ENCODE results near the gene VPS37D. TPM values are rescaled to one million over a fixed set of nuclear protein-coding genes. Genes with fewer than 3 reads are reported as not detected.

The VPS37D gene
- total RNA-seq, 4 donors from 2014 or later, result 1.1 to 6.3 (median 5.0) TPM; not detected in 1

- Histone ChIP-seq H3K9me3 (no peaks in the 10 kb centered on the region), H3K4me1 (peaks cover 0 to 12% (median 5%) of the 10 kb centered on the region in 4 donors), H3K27ac (no peak overlapping the region), H3K4me3 (no peak overlapping the region), H3K27me3 (no peaks in the 10 kb centered on the region), H3K36me3 (no peaks in the 10 kb centered on the region)
- DNase-seq, result no peak
- TF ChIP-seq CTCF (IDR thresholded peaks at IDR 0.05) (no peak), POLR2A (IDR thresholded peaks at IDR 0.05) (no peak)
These were observed 39.1 kb upstream of the VPS37D start for GRCh38 chr7:73628504-73628903.

DNA sequence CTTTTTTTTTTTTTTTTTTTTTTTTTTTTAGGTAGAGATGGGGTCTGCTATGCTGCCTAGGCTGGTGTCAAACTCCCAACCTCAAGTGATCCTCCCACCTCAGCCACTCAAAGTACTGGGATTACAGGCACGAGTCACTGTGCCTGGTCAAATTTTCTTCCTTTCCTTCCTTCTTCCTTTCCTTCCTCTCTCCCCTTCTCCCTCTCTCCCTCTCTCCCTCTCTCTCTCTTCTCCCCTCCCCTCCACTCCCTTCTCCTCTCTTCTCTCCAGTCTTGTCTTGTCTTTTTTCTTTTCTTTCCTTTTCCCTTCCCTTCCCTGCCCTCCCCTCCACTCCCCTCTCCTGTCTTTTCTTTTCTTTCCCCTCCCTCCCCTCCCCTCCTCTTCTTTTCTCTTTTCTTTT, 36.1 kb upstream of the VPS37D start:
- no peak overlapping the region for H3K27ac ChIP-seq
- no peaks in the 10 kb centered on the region for H3K36me3 ChIP-seq
- TF ChIP-seq CTCF (IDR thresholded peaks at IDR 0.05), result no peak
- no peak for TF ChIP-seq POLR2A (IDR thresholded peaks at IDR 0.05)
- no peaks in the 10 kb centered on the region for H3K27me3 ChIP-seq
- H3K4me1 ChIP-seq, result no peaks in the 10 kb centered on the region
- no peaks in the 10 kb centered on the region for H3K9me3 ChIP-seq
- H3K4me3 ChIP-seq, result no peak overlapping the region
- no peak for DNase-seq

- Histone ChIP-seq H3K27ac (no peak overlapping the region), H3K4me1 (no peaks in the 10 kb centered on the region), H3K27me3 (no peaks in the 10 kb centered on the region), H3K36me3 (no peaks in the 10 kb centered on the region), H3K4me3 (no peak overlapping the region), H3K9me3 (no peaks in the 10 kb centered on the region)
- DNase-seq, result no peak
- TF ChIP-seq CTCF (IDR thresholded peaks at IDR 0.05) (no peak), POLR2A (IDR thresholded peaks at IDR 0.05) (no peak)
These were observed 34.3 kb upstream of the VPS37D start for GRCh38 chr7:73633323-73633722.

GRCh38 chr7:73633844-73634243, 33.8 kb upstream of the VPS37D start:
- no peaks in the 10 kb centered on the region for H3K27me3 ChIP-seq
- DNase-seq, result no peak
- no peaks in the 10 kb centered on the region for H3K4me1 ChIP-seq
- no peak overlapping the region for H3K4me3 ChIP-seq
- H3K9me3 ChIP-seq, result no peaks in the 10 kb centered on the region
- TF ChIP-seq POLR2A (IDR thresholded peaks at IDR 0.05), result no peak
- no peak for TF ChIP-seq CTCF (IDR thresholded peaks at IDR 0.05)
- H3K36me3 ChIP-seq, result no peaks in the 10 kb centered on the region
- H3K27ac ChIP-seq, result no peak overlapping the region

DNA sequence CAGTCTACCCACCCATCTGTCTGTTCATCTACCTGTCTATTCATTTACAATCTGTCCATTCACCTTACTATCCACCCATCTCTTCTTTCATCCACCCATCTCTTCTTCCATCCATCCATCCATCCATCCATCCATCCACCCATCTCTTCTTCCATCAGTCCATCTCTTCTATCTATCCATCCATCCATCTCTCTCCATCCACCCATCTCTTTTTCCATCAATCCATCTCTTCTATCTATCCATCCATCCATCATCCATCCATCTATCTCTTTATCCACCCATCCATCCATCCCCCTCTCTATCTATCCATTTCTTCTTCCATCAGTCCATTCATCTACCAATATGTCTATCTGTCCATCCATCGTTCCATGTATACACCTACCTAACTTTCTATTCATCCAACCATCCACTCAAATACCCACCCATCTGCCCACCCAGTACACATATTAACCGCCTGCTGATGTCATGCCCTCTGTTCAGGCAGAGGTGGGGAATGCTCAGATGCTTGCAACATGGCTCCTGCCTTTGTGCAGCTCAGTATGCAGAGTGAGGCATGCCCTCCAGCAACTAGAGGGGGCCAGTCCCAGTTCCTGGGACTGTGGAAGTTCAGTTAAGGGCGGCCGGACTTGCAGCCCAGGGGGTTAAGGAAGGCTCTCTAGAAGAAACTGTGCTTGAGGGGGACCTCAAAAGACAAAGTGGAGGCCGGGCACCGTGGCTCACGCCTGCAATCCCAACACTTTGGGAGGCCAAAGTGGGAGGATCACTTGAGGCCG, 32.0 kb upstream of the VPS37D start:
- H3K9me3 ChIP-seq, result no peaks in the 10 kb centered on the region

More for the DNA sequence above, 32.0 kb upstream of the VPS37D start:
- no peak for TF ChIP-seq CTCF (IDR thresholded peaks at IDR 0.05)
- no peak for TF ChIP-seq POLR2A (IDR thresholded peaks at IDR 0.05)
- DNase-seq, result no peak
- no peak overlapping the region for H3K27ac ChIP-seq
- no peaks in the 10 kb centered on the region for H3K36me3 ChIP-seq
- no peak overlapping the region for H3K4me3 ChIP-seq
- H3K4me1 ChIP-seq, result no peaks in the 10 kb centered on the region
- no peaks in the 10 kb centered on the region for H3K27me3 ChIP-seq
